GM12875 (cell line): ENCODE measurements around the gene FCRL3.

ENCODE experiments used
- H3K4me3 ChIP-seq: one replicate; pipeline ENCODE4 v1.5.1; 2011; ENCODE audit warnings: low read depth, low read length, control low read depth
- CTCF ChIP-seq: IDR thresholded peaks from 2 replicates; pipeline ENCODE4 v1.5.1; 2011; ENCODE audit warnings: low read depth, mild to moderate bottlenecking, control low read depth, inconsistent platforms, low read length, moderate library complexity, borderline replicate concordance; ENCODE audit not compliant: insufficient read depth

FCRL3 gene

GRCh38 chr1:157724537-157725220, 24.1 kb upstream of the FCRL3 start:
- no peak for TF ChIP-seq CTCF
- H3K4me3 ChIP-seq: no peak overlapping the region

- no peak for TF ChIP-seq CTCF
- H3K4me3 ChIP-seq: no peak overlapping the region
Measured at GRCh38 chr1:157723157-157723556, 22.6 kb upstream of the FCRL3 start.

- no peak overlapping the region for H3K4me3 ChIP-seq
- no peak for TF ChIP-seq CTCF
Measured at GRCh38 chr1:157721985-157722384, 21.4 kb upstream of the FCRL3 start.

GRCh38 chr1:157715736-157716135, 15.2 kb upstream of the FCRL3 start:
- no peak for TF ChIP-seq CTCF

GRCh38 chr1:157711802-157712201, 11.2 kb upstream of the FCRL3 start:
- TF ChIP-seq CTCF: no peak
- H3K4me3 ChIP-seq: no peak overlapping the region

More at GRCh38 chr1:157715736-157716135, 15.2 kb upstream of the FCRL3 start:
- no peak overlapping the region for H3K4me3 ChIP-seq

GRCh38 chr1:157704878-157705277, 4.3 kb upstream of the FCRL3 start:
- TF ChIP-seq CTCF: no peak
- no peak overlapping the region for H3K4me3 ChIP-seq

- no peak overlapping the region for H3K4me3 ChIP-seq
- no peak for TF ChIP-seq CTCF
Measured at GRCh38 chr1:157703981-157704380, 3.4 kb upstream of the FCRL3 start.
